HepG2 (cell line): Measurements from ENCODE around the gene LITAF. TPM values are rescaled to one million over a fixed set of nuclear protein-coding genes. Genes with fewer than 3 reads are reported as not detected.

ENCODE experiments used
- ATAC-seq: fragments of 200-7000 bp; cut with Tn5 transposase; 3 replicates; pipeline ENCODE4 v1.9.1; 2020; ENCODE audit warnings: mild to moderate bottlenecking, moderate library complexity
- BruUV-seq: library from RNA; stranded (reverse); fragments of 400-500 nt; replicated peaks from 2 replicates; lab custom pipeline; 2021; lab: Mats Ljungman, UMichigan
- CTCF ChIA-PET: fragments of 300-600 bp; formaldehyde crosslinking; extraction: SDS; loops from one replicate; lab custom pipeline; 2021; ENCODE audit warnings: low total read pairs, inconsistent platforms, low intra/inter-chr PET ratio; lab: Yijun Ruan, JAX
- POLR2A ChIA-PET: fragments of 350-600 bp; sonication (Branson Sonifier 250); formaldehyde crosslinking; loops from one replicate; lab custom pipeline; 2020; ENCODE audit warnings: antibody characterized with exemption, inconsistent platforms; lab: Yijun Ruan, JAX
- DNase-seq: peaks from one replicate; pipeline ENCODE4 v3.0.0-alpha.2; 2015; ENCODE audit warnings: low spot score
- FAIRE-seq: peaks from 3 replicates; lab custom pipeline; 2011; peaks lifted over from hg19 to GRCh38; lab: Jason Lieb, UNC
- H2AFZ ChIP-seq: one replicate; pipeline ENCODE4 v1.6.1; 2011; ENCODE audit warnings: low read length, inconsistent platforms
- H3K27ac ChIP-seq: fragments of 300-600 bp; 3 replicates; pipeline ENCODE4 v1.8.0; 2011; ENCODE audit warnings: mixed run types, mild to moderate bottlenecking, mixed read lengths, low read length, inconsistent platforms; ENCODE audit not compliant: insufficient read depth; ENCODE audit errors: extremely low read length
- H3K27me3 ChIP-seq, 2 experiments: fragments of 200-600 bp in 1 of 2; 2 replicates in 1 of 2; 3 replicates in 1 of 2; pipeline versions ENCODE4 v1.6.0 to v1.8.0; 2011; ENCODE audit warnings: low read length in 2 of 2, mild to moderate bottlenecking in 2 of 2, moderate library complexity in 2 of 2, inconsistent platforms in 1 of 2; ENCODE audit not compliant: insufficient read depth in 2 of 2, control insufficient read depth in 1 of 2
- H3K36me3 ChIP-seq, 2 experiments: fragments of 200-600 bp in 1 of 2; replicated peaks in 1 of 2; 2 replicates in 1 of 2; 3 replicates in 1 of 2; pipeline versions ENCODE4 v1.5.1 to v1.8.0; 2011; ENCODE audit warnings: low read length in 2 of 2, inconsistent platforms in 1 of 2; ENCODE audit not compliant: insufficient read depth in 2 of 2, control insufficient read depth in 1 of 2
- H3K4me1 ChIP-seq: 2 replicates; pipeline ENCODE4 v1.5.1; 2012; ENCODE audit warnings: low read length, inconsistent platforms; ENCODE audit not compliant: insufficient read depth
- H3K4me2 ChIP-seq: 2 replicates; pipeline ENCODE4 v1.6.0; 2011; ENCODE audit warnings: low read depth, low read length, inconsistent platforms
- H3K4me3 ChIP-seq, 3 experiments: fragments of 200-600 bp in 1 of 3; sonication (generic), shearing (Covaris generic) in 1 of 3; replicated peaks in 1 of 3; 2 replicates each; pipeline ENCODE4 v1.5.1; 2011 to 2016; ENCODE audit warnings: low read length in 3 of 3, inconsistent platforms in 2 of 3, low read depth in 2 of 3, mild to moderate bottlenecking in 2 of 3, control low read depth in 1 of 3, mixed read lengths in 1 of 3; ENCODE audit not compliant: insufficient read depth in 1 of 3
- H3K79me2 ChIP-seq: one replicate; pipeline ENCODE4 v1.6.1; 2011; ENCODE audit warnings: low read length, inconsistent platforms; ENCODE audit not compliant: insufficient read depth
- H3K9ac ChIP-seq: 2 replicates; pipeline ENCODE4 v1.6.0; 2011; ENCODE audit warnings: mild to moderate bottlenecking, low read depth, low read length, inconsistent platforms; ENCODE audit not compliant: insufficient read depth
- H3K9me3 ChIP-seq: 2 replicates; pipeline ENCODE4 v1.5.1; 2012; ENCODE audit warnings: mild to moderate bottlenecking, low read length
- H4K20me1 ChIP-seq: 2 replicates; pipeline ENCODE4 v1.6.0; 2011; ENCODE audit warnings: inconsistent platforms, mild to moderate bottlenecking, low read length, moderate library complexity; ENCODE audit not compliant: insufficient read depth
- HNRNPK ChIP-seq: fragments of 200-400 bp; formaldehyde crosslinking; IDR thresholded peaks from 2 replicates; pipeline ENCODE4 v1.6.1; 2018; ENCODE audit warnings: low read length, low read depth, moderate library complexity, mild to moderate bottlenecking; ENCODE audit not compliant: poor library complexity, severe bottlenecking
- MAFG ChIP-seq: sonication (generic); formaldehyde crosslinking; IDR thresholded peaks from 2 replicates; pipeline ENCODE4 v1.5.1; 2020; ENCODE audit warnings: mild to moderate bottlenecking, missing genetic modification reagents
- PCBP2 ChIP-seq: fragments of 200-400 bp; formaldehyde crosslinking; optimal IDR thresholded peaks from 2 replicates; pipeline ENCODE3; 2018; ENCODE audit warnings: low read length, low read depth; ENCODE audit not compliant: poor library complexity, severe bottlenecking
- ZNF574 ChIP-seq: sonication (generic); formaldehyde crosslinking; IDR thresholded peaks from 2 replicates; pipeline ENCODE4 v1.4.0; 2020; ENCODE audit warnings: missing genetic modification reagents
- WGBS: methylation state at CpG from one replicate; pipeline ENCODE4 v1.1.6; 2017; ENCODE audit warnings: low lambda C conversion rate; 5-methylcytosine and 5-hydroxymethylcytosine counted together
- in situ Hi-C: cut with HindIII; loops from 2 replicates; pipeline ENCODE4 v1.10.0; 2017; ENCODE audit warnings: low pct_unique_long_range_greater_than_20kb; ENCODE audit not compliant: extremely low pct_ligation_motif_present
- intact Hi-C: fragments of 100-400 bp; cut with micrococcal nuclease; formaldehyde crosslinking; loops from one replicate; pipeline ENCODE4 v1.10.0; 2022; ENCODE audit not compliant: unreplicated experiment
- polyA plus RNA-seq, 8 experiments: library from polyadenylated mRNA; depleted of rRNA in 3 of 8; stranded (reverse) in 7 of 8; unstranded in 1 of 8; fragments of >200 nt; fragmentation: Illumina TruSeq in 4 of 8; extraction: Trizol in 4 of 8; gene quantifications; 2 replicates each; pipeline versions ENCODE4 v1.2.1 to v1.2.3, GENCODE V29; 2011 to 2016; ENCODE audit warnings: low read depth in 4 of 8, missing spikeins in 1 of 8, mixed read lengths in 1 of 8; ENCODE audit not compliant: insufficient read depth in 1 of 8
- total RNA-seq, 5 experiments: library from RNA; depleted of rRNA; stranded (reverse); fragments of >200 nt; fragmentation: Illumina TruSeq; extraction: Trizol; gene quantifications; 2 replicates each; pipeline ENCODE4 v1.2.3, GENCODE V29; 2016; ENCODE audit warnings: low read depth in 1 of 5

LITAF gene
- total and polyA plus RNA-seq, 2 of the 13 experiments (the other 11 are each of a cell fraction or from before 2014, with no cell fraction given) = 80.1 to 141 TPM

DNA sequence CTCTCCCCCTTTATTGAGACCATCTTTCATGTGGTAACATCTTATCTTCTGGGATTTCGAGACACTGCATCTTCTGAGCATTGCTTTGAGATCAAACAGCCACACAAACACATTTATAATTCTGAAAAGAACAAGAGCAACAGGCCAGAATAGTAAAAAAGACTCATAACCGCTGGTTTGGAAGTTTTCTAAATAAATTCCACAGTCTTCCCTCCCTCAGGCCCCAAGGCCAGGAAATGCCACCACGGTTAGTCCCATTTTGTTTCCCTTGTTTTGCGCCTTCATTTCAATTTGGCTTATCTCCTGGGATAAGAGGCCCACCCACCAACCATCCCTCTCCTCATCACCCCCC is 25.3 kb downstream of the LITAF start:
- no TSS peak for BruUV-seq
- TF ChIP-seq PCBP2 (peak; percentile 42), ZNF574 (no peak), HNRNPK (peak; percentile 60), MAFG (CRISPR knock-in tag) (no peak)
- H3K79me2 ChIP-seq = peaks cover 82% of the 10 kb centered on the region
- ChIA-PET POLR2A (no interaction called here), CTCF (no interaction called here)
- no peak overlapping the region for H3K9ac ChIP-seq
- H3K4me3 ChIP-seq = no peak overlapping the region
- ATAC-seq (no peak), FAIRE-seq (no peak), DNase-seq (no peak)
- H2AFZ ChIP-seq = no peak overlapping the region
- peaks cover 7% of the 10 kb centered on the region for H3K9me3 ChIP-seq
- intact Hi-C loops = no loop called here
- H3K4me2 ChIP-seq = no peak overlapping the region
- peaks cover 70% of the 10 kb centered on the region for H3K4me1 ChIP-seq
- H3K27me3 ChIP-seq = no peaks in the 10 kb centered on the region
- H3K36me3 ChIP-seq = peaks cover 5 to 28% of the 10 kb centered on the region in 2 experiments
- H3K27ac ChIP-seq = no peak overlapping the region
- H4K20me1 ChIP-seq = peaks cover 19% of the 10 kb centered on the region; the same call in 1 of the 2 replicates
- 97% methylated on average over 4 of the region's 4 CpGs for WGBS
- in situ Hi-C loops = no loop called here
